Measurements from ENCODE around the gene TMEM184B. TPM values are rescaled to one million over a fixed set of nuclear protein-coding genes. Genes with fewer than 3 reads are reported as not detected.

The TMEM184B gene
- total and polyA plus RNA-seq, 2 of the 8 experiments (the other 6 are each of a cell fraction or from before 2014, with no cell fraction given): 41.6 to 81.0 TPM

- TF ChIP-seq CTCF (IDR thresholded peaks at IDR 0.05; ENCODE audit: control extremely low read depth in 1 of 3, insufficient read depth in 1 of 3, low read depth in 1 of 3, low read length in 3 of 3): peak in 1 of 3 experiments; percentile 0; a peak in 1 of 4 replicates
- peak; percentile 35 for TF ChIP-seq EZH2 (IDR thresholded peaks at IDR 0.05; ENCODE audit: low read depth, low read length, severe bottlenecking)
- no peak for TF ChIP-seq GTF2F1 (IDR thresholded peaks at IDR 0.05; ENCODE audit: borderline replicate concordance, low read depth, low read length)
- TF ChIP-seq CBX5 (IDR thresholded peaks at IDR 0.05; ENCODE audit: low read depth, low read length): no peak
- no peak for TF ChIP-seq BRCA1 (IDR thresholded peaks at IDR 0.05; ENCODE audit: low read depth, low read length)
- peak; percentile 65 for TF ChIP-seq ASH2L (IDR thresholded peaks at IDR 0.05; ENCODE audit: low read length)
- 0 out of 2 replicates have a peak, but pooled peaks have one; percentile 35 for TF ChIP-seq BACH1 (IDR thresholded peaks at IDR 0.05; ENCODE audit: low read length)
- TF ChIP-seq NRF1 (IDR thresholded peaks at IDR 0.05; ENCODE audit: low read depth, low read length): no peak
- TF ChIP-seq JUND (IDR thresholded peaks at IDR 0.05; ENCODE audit: low read length): no peak
- no peak for TF ChIP-seq RNF2 (IDR thresholded peaks at IDR 0.05; ENCODE audit: borderline replicate concordance, low read depth, low read length, missing control alignments, poor library complexity, severe bottlenecking)
- TF ChIP-seq HDAC6 (IDR thresholded peaks at IDR 0.05; ENCODE audit: low read depth, low read length): no peak
- no peak for TF ChIP-seq EP300 (IDR thresholded peaks at IDR 0.05; ENCODE audit: borderline replicate concordance in 1 of 2, low read depth in 2 of 2, low read length in 2 of 2)
- no peak for TF ChIP-seq RFX5 (IDR thresholded peaks at IDR 0.05; ENCODE audit: borderline replicate concordance, low read depth, low read length)
- TF ChIP-seq USF2 (IDR thresholded peaks at IDR 0.05; ENCODE audit: low read length): 0 out of 2 replicates have a peak, but pooled peaks have one; percentile 2
- TF ChIP-seq CHD1 (IDR thresholded peaks at IDR 0.05; ENCODE audit: low read depth, low read length): no peak
- no peak for TF ChIP-seq SP2 (IDR thresholded peaks at IDR 0.05; ENCODE audit: low read length)
- no peak for TF ChIP-seq BCL11A (IDR thresholded peaks at IDR 0.05; ENCODE audit: low read depth in 2 of 2, low read length in 2 of 2)
- TF ChIP-seq YY1 (IDR thresholded peaks at IDR 0.05; ENCODE audit: low read depth, low read length): no peak; the same call in 1 of the 2 replicates
- TF ChIP-seq KDM5A (IDR thresholded peaks at IDR 0.05; ENCODE audit: low read length): no peak
- peak; percentile 16 for TF ChIP-seq TAF7 (optimal IDR thresholded peaks at IDR 0.05; ENCODE audit: borderline replicate concordance, low read depth, low read length)
Observed at GRCh38 chr22:38214302-38215056, 58.3 kb downstream of the TMEM184B start (continued).
